IMR-90 (cell line): ENCODE results near the gene RPS19. TPM values are rescaled to one million over a fixed set of nuclear protein-coding genes. Genes with fewer than 3 reads are reported as not detected.

ENCODE experiments used
- ATAC-seq: fragments of 200-7000 bp; cut with Tn5 transposase; 2 replicates; pipeline ENCODE4 v1.9.1; 2020; ENCODE audit warnings: low read depth, mild to moderate bottlenecking, moderate library complexity
- BruUV-seq: library from RNA; stranded (reverse); fragments of 400-500 nt; replicated peaks from 2 replicates; lab custom pipeline; 2021; lab: Mats Ljungman, UMichigan
- CTCF ChIA-PET: fragments of 300-600 bp; formaldehyde crosslinking; extraction: SDS; loops from one replicate; lab custom pipeline; 2021; ENCODE audit warnings: antibody characterized with exemption; lab: Yijun Ruan, JAX
- POLR2A ChIA-PET: fragments of 300-600 bp; sonication (Branson Sonifier 250); formaldehyde crosslinking; loops from one replicate; lab custom pipeline; 2022; ENCODE audit warnings: antibody characterized with exemption; ENCODE audit not compliant: unreplicated experiment; lab: Charles Lee
- DNase-seq: peaks from one replicate; pipeline ENCODE4 v3.0.0; 2013
- H2AFZ ChIP-seq: replicated peaks from 2 replicates; pipeline ENCODE3; 2013; ENCODE audit warnings: low read length, mild to moderate bottlenecking; ENCODE audit not compliant: poor library complexity
- H2AK5ac ChIP-seq: 2 replicates; pipeline ENCODE4 v1.6.1; 2013; ENCODE audit warnings: low read depth, low read length, inconsistent platforms
- H2AK9ac ChIP-seq: replicated peaks from 2 replicates; pipeline ENCODE3; 2013; ENCODE audit warnings: mild to moderate bottlenecking, low read depth, low read length, moderate library complexity; ENCODE audit not compliant: poor library complexity
- H2BK120ac ChIP-seq: 2 replicates; pipeline ENCODE4 v1.6.1; 2013; ENCODE audit warnings: low read depth, low read length, inconsistent platforms
- H2BK15ac ChIP-seq: 3 replicates; pipeline ENCODE4 v1.6.1; 2013; ENCODE audit warnings: low read depth, low read length, inconsistent platforms
- H2BK20ac ChIP-seq: 2 replicates; pipeline ENCODE4 v1.6.1; 2013; ENCODE audit warnings: low read depth, mild to moderate bottlenecking, inconsistent platforms, low read length, moderate library complexity
- H2BK5ac ChIP-seq: 2 replicates; pipeline ENCODE4 v1.6.1; 2013; ENCODE audit warnings: mild to moderate bottlenecking, low read depth, low read length, inconsistent platforms; ENCODE audit not compliant: poor library complexity, severe bottlenecking
- H3K14ac ChIP-seq: replicated peaks from 2 replicates; pipeline ENCODE4 v1.6.1; 2013; ENCODE audit warnings: low read depth, low read length, inconsistent platforms
- H3K18ac ChIP-seq: 2 replicates; pipeline ENCODE4 v1.6.1; 2013; ENCODE audit warnings: low read depth, low read length, control low read depth
- H3K23ac ChIP-seq: 2 replicates; pipeline ENCODE4 v1.6.1; 2013; ENCODE audit warnings: low read depth, low read length, inconsistent platforms
- H3K27ac ChIP-seq: 2 replicates; pipeline ENCODE4 v1.5.1; 2013; ENCODE audit warnings: mild to moderate bottlenecking, control low read depth, low read length; ENCODE audit not compliant: insufficient read depth
- H3K27me3 ChIP-seq: 2 replicates; pipeline ENCODE4 v1.6.1; 2013; ENCODE audit warnings: low read length; ENCODE audit not compliant: control insufficient read depth, insufficient read depth
- H3K36me3 ChIP-seq: 2 replicates; pipeline ENCODE4 v1.6.1; 2013; ENCODE audit warnings: low read length, mixed read lengths; ENCODE audit not compliant: control insufficient read depth, insufficient read depth
- H3K4ac ChIP-seq: 2 replicates; pipeline ENCODE4 v1.6.1; 2013; ENCODE audit warnings: low read depth, low read length, inconsistent platforms
- H3K4me1 ChIP-seq: 2 replicates; pipeline ENCODE4 v1.6.1; 2013; ENCODE audit warnings: low read length, mixed read lengths; ENCODE audit not compliant: control insufficient read depth, insufficient read depth
- H3K4me2 ChIP-seq: 2 replicates; pipeline ENCODE4 v1.6.1; 2013; ENCODE audit warnings: low read depth, mild to moderate bottlenecking, control low read depth, low read length, moderate library complexity
- H3K4me3 ChIP-seq: 2 replicates; pipeline ENCODE4 v1.5.1; 2013; ENCODE audit warnings: low read depth, mild to moderate bottlenecking, control low read depth, low read length, moderate library complexity; ENCODE audit not compliant: insufficient read depth
- H3K56ac ChIP-seq: 2 replicates; pipeline ENCODE4 v1.6.1; 2013; ENCODE audit warnings: low read length, inconsistent platforms; ENCODE audit not compliant: insufficient read depth; ENCODE audit errors: extremely low read depth
- H3K79me1 ChIP-seq, 2 experiments: 2 replicates each; pipeline ENCODE4 v1.6.1; 2013; ENCODE audit warnings: low read length in 2 of 2, inconsistent platforms in 1 of 2, low read depth in 1 of 2
- H3K9ac ChIP-seq: 2 replicates; pipeline ENCODE4 v1.6.1; 2013; ENCODE audit warnings: low read depth, low read length, control low read depth
- H3K9me1 ChIP-seq: 2 replicates; pipeline ENCODE4 v1.6.1; 2013; ENCODE audit warnings: low read length, inconsistent platforms; ENCODE audit not compliant: insufficient read depth
- H3K9me3 ChIP-seq: 2 replicates; pipeline ENCODE4 v1.6.1; 2013; ENCODE audit warnings: low read length; ENCODE audit not compliant: control insufficient read depth, insufficient read depth
- H4K20me1 ChIP-seq: 2 replicates; pipeline ENCODE4 v1.6.1; 2013; ENCODE audit warnings: low read length, inconsistent platforms; ENCODE audit not compliant: insufficient read depth
- H4K5ac ChIP-seq: 2 replicates; pipeline ENCODE4 v1.6.1; 2013; ENCODE audit warnings: mild to moderate bottlenecking, low read depth, low read length, control low read depth
- H4K8ac ChIP-seq, 2 experiments: 2 replicates each; pipeline ENCODE4 v1.6.1; 2013; ENCODE audit warnings: low read depth in 2 of 2, low read length in 2 of 2, control low read depth in 1 of 2, inconsistent platforms in 1 of 2
- H4K91ac ChIP-seq: 2 replicates; pipeline ENCODE4 v1.6.1; 2013; ENCODE audit warnings: low read depth, low read length, inconsistent platforms; ENCODE audit not compliant: insufficient read depth
- CEBPB ChIP-seq: IDR thresholded peaks from 2 replicates; pipeline ENCODE4 v1.6.1; 2012; ENCODE audit warnings: low read depth, low read length, improper control_type of control experiment
- ELK1 ChIP-seq: fragments of 150-350 bp; IDR thresholded peaks from 2 replicates; pipeline ENCODE4 v1.6.1; 2016; ENCODE audit warnings: low read depth, mild to moderate bottlenecking, low read length, moderate library complexity, borderline replicate concordance
- FOS ChIP-seq: fragments of 150-350 bp; IDR thresholded peaks from 2 replicates; pipeline ENCODE4 v1.6.1; 2016; ENCODE audit warnings: low read depth, low read length
- MAZ ChIP-seq: IDR thresholded peaks from 2 replicates; pipeline ENCODE4 v1.6.1; 2012; ENCODE audit warnings: low read depth, mild to moderate bottlenecking, low read length, improper control_type of control experiment, moderate library complexity, borderline replicate concordance
- MXI1 ChIP-seq: IDR thresholded peaks from 2 replicates; pipeline ENCODE4 v1.6.1; 2012; ENCODE audit warnings: low read depth, mild to moderate bottlenecking, low read length, moderate library complexity, borderline replicate concordance
- RAD21 ChIP-seq: IDR thresholded peaks from 2 replicates; pipeline ENCODE4 v1.6.1; 2012; ENCODE audit warnings: low read length, improper control_type of control experiment
- RFX5 ChIP-seq: IDR thresholded peaks from 2 replicates; pipeline ENCODE4 v1.8.0; 2012; ENCODE audit warnings: low read depth, mild to moderate bottlenecking, low read length, moderate library complexity
- SMC3 ChIP-seq: fragments of 150-350 bp; IDR thresholded peaks from 2 replicates; pipeline ENCODE4 v1.6.1; 2016; ENCODE audit warnings: low read depth, mild to moderate bottlenecking, antibody characterized with exemption, low read length, moderate library complexity
- WGBS, 2 experiments: methylation state at CpG; one replicate each; pipeline versions ENCODE4 v1.1.5 to v1.1.7; 2013; ENCODE audit warnings: missing lambda C conversion rate in 2 of 2; ENCODE audit not compliant: insufficient read length in 1 of 2; ENCODE audit errors: extremely low coverage in 2 of 2; 5-methylcytosine and 5-hydroxymethylcytosine counted together
- dilution Hi-C: fragments of 300-500 bp; cut with HindIII; formaldehyde crosslinking; loops from one replicate; pipeline ENCODE4 v1.14.3; 2018; ENCODE audit warnings: low sequenced_read_pairs; ENCODE audit not compliant: unreplicated experiment
- in situ Hi-C: fragments of 300-500 bp; cut with MboI; formaldehyde crosslinking; loops from 3 replicates; pipeline ENCODE4 v1.14.3; 2019; ENCODE audit warnings: low sequenced_read_pairs, inconsistent platforms, mixed read lengths
- intact Hi-C: fragments of 100-400 bp; cut with micrococcal nuclease; formaldehyde crosslinking; loops from 2 replicates; pipeline ENCODE4 v1.10.0; 2022
- polyA plus RNA-seq, 3 experiments: library from polyadenylated mRNA; depleted of rRNA; stranded (reverse); fragments of >200 nt; gene quantifications; 2 replicates each; pipeline ENCODE4 v1.2.3, GENCODE V29; 2012; ENCODE audit warnings: low replicate concordance in 1 of 3
- total RNA-seq: library from RNA; depleted of rRNA; stranded (reverse); fragments of >200 nt; gene quantifications from 2 replicates; pipeline ENCODE4 v1.2.3, GENCODE V29; 2012

RPS19 gene
- total and polyA plus RNA-seq, 2 of the 4 experiments (the other 2 are of a cell fraction), result 230 to 3,988 TPM

GRCh38 chr19:41876847-41877832 lies 17.1 kb downstream of the RPS19 start, which contains the start of gene CD79A:
TSS of gene CD79A (plus strand) at chr19:41877279. CDS start at chr19:41877305, 26 bp downstream.
- Histone ChIP-seq H2BK120ac (no peak within 1 kb of the TSS), H2BK20ac (no peak within 1 kb of the TSS), H3K18ac (no peak within 1 kb of the TSS), H4K8ac (no peak within 1 kb of the TSS), H2BK5ac (no peak within 1 kb of the TSS), H2BK15ac (no peak within 1 kb of the TSS), H3K27ac (no peak within 1 kb of the TSS), H3K56ac (no peak within 1 kb of the TSS), H4K5ac (no peak within 1 kb of the TSS), H3K79me1 (no peaks in the 10 kb centered on the region), H3K9me3 (no peaks in the 10 kb centered on the region), H3K9ac (no peak within 1 kb of the TSS), H2AFZ (no peak within 1 kb of the TSS), H3K4me1 (no peaks in the 10 kb centered on the region), H3K36me3 (peaks cover 4% of the 10 kb centered on the region; the same call in 1 of the 2 replicates), H2AK9ac (no peak within 1 kb of the TSS), H3K14ac (no peak within 1 kb of the TSS), H2AK5ac (no peak within 1 kb of the TSS), H3K4ac (no peak within 1 kb of the TSS), H4K91ac (no peak within 1 kb of the TSS), H3K4me2 (no peak within 1 kb of the TSS), H3K23ac (no peak within 1 kb of the TSS; the same call in 1 of the 2 replicates), H3K9me1 (no peaks in the 10 kb centered on the region), H4K20me1 (peaks cover 15% of the 10 kb centered on the region), H3K27me3 (peaks cover 15% of the 10 kb centered on the region; the same call in 1 of the 2 replicates), H3K4me3 (no peak within 1 kb of the TSS)
- intact Hi-C loops, result no loop called here
- CTCF ChIA-PET, result no interaction called here
- TF ChIP-seq MAZ (no peak), SMC3 (no peak), ELK1 (no peak), CEBPB (no peak), RFX5 (no peak), MXI1 (no peak), RAD21 (no peak), FOS (no peak)
- WGBS, 2 experiments, result no CpG with 5 or more reads among the region's 9 CpGs
- dilution Hi-C loops, result no loop called here
- POLR2A ChIA-PET, result no interaction called here
- BruUV-seq, result no TSS peak
- no peak for ATAC-seq
- in situ Hi-C loops, result no loop called here
- DNase-seq, result no peak
